ENCODE data around the gene MOV10. TPM values are rescaled to one million over a fixed set of nuclear protein-coding genes. Genes with fewer than 3 reads are reported as not detected.

The MOV10 gene
- total RNA-seq, 4 donors from 2014 or later = 22.1 to 129 (median 76.9) TPM

DNA sequence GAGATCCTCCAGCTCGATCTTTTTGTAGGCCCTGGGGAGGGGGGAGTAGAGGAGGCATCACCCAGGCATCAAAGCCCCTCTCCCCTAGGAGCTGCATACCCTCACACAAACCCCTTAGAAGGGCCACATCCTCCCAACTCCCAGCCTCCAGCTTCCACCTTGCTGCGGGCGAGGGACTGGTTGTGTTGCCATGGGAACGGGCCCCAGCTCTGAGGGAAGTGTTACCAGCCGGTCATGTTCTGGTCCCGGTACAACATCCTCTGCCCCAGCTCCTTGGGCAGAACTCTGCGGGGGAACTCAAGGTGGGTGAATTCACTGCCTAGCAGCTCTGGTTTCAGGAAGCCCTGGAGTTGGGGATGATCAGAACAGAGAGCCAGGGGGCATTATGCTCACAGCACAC lies 36.6 kb downstream of the MOV10 start:
- 76% methylated on average over 6 of the region's 7 CpGs; no CpG with 5 or more reads in 1 of the 2 donors for WGBS, 2 donors (ENCODE audit: low coverage in 1 of 2)
- in situ Hi-C loops (cut with MboI; ENCODE audit: low pct_ligation_motif_present in 1 of 4, low pct_unique_long_range_greater_than_20kb in 1 of 4, low sequenced_read_pairs in 3 of 4) = loop anchor here in 2 of 4 donors (10.0 to 25.0 kb wide), 2 partner anchors 96 to 351 kb away; partner anchors contain the start of genes CAPZA1 (in 1 of the 2), LRIG2 (in 1 of the 2) and ST7L (in 1 of the 2)

GRCh38 chr1:112711670-112712069 lies 37.2 kb downstream of the MOV10 start:
- TF ChIP-seq POLR2A (IDR thresholded peaks at IDR 0.05) = no peak
- TF ChIP-seq POLR2AphosphoS5 (IDR thresholded peaks at IDR 0.05) = no peak
- TF ChIP-seq, protein P1, sequence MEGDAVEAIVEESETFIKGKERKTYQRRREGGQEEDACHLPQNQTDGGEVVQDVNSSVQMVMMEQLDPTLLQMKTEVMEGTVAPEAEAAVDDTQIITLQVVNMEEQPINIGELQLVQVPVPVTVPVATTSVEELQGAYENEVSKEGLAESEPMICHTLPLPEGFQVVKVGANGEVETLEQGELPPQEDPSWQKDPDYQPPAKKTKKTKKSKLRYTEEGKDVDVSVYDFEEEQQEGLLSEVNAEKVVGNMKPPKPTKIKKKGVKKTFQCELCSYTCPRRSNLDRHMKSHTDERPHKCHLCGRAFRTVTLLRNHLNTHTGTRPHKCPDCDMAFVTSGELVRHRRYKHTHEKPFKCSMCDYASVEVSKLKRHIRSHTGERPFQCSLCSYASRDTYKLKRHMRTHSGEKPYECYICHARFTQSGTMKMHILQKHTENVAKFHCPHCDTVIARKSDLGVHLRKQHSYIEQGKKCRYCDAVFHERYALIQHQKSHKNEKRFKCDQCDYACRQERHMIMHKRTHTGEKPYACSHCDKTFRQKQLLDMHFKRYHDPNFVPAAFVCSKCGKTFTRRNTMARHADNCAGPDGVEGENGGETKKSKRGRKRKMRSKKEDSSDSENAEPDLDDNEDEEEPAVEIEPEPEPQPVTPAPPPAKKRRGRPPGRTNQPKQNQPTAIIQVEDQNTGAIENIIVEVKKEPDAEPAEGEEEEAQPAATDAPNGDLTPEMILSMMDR (IDR thresholded peaks at IDR 0.05) = no peak
- TF ChIP-seq EP300 (IDR thresholded peaks at IDR 0.05; ENCODE audit: low read depth) = no peak
- 92% methylated on average over 10 of the region's 11 CpGs; no CpG with 5 or more reads in 1 of the 2 donors for WGBS, 2 donors (ENCODE audit: low coverage in 1 of 2)
- peaks cover 6 to 30% (median 23%) of the 10 kb centered on the region in 4 donors for H3K4me1 ChIP-seq
- no peaks in the 10 kb centered on the region for H3K36me3 ChIP-seq
- H3K27ac ChIP-seq = no peak overlapping the region
- intact Hi-C loops (cut with DNase I; ENCODE audit: low total_unique reads) = loop anchor here (10.0 kb wide), 1 partner anchor 363 kb away; the partner anchor contains the start of gene LRIG2
- H3K9me3 ChIP-seq = no peaks in the 10 kb centered on the region
- no peak overlapping the region for H3K4me3 ChIP-seq
- no peak for DNase-seq
- in situ Hi-C loops (cut with MboI; ENCODE audit: low pct_ligation_motif_present in 1 of 4, low pct_unique_long_range_greater_than_20kb in 1 of 4, low sequenced_read_pairs in 3 of 4) = loop anchor here in 2 of 4 donors (10.0 to 25.0 kb wide), 2 partner anchors 97 to 351 kb away; partner anchors contain the start of genes CAPZA1 (in 1 of the 2), LRIG2 (in 1 of the 2) and ST7L (in 1 of the 2)
- no peaks in the 10 kb centered on the region for H3K27me3 ChIP-seq

More for the DNA sequence above, 36.6 kb downstream of the MOV10 start:
- intact Hi-C loops (cut with DNase I; ENCODE audit: low total_unique reads) = loop anchor here (10.0 kb wide), 1 partner anchor 364 kb away; the partner anchor contains the start of gene LRIG2
- Histone ChIP-seq H3K4me1 (peaks cover 6 to 25% (median 20%) of the 10 kb centered on the region in 4 donors), H3K36me3 (no peaks in the 10 kb centered on the region), H3K4me3 (no peak overlapping the region), H3K9me3 (no peaks in the 10 kb centered on the region), H3K27me3 (no peaks in the 10 kb centered on the region), H3K27ac (no peak overlapping the region)
- TF ChIP-seq, protein P1 (IDR thresholded peaks at IDR 0.05) = no peak
- TF ChIP-seq POLR2A (IDR thresholded peaks at IDR 0.05) (no peak), EP300 (IDR thresholded peaks at IDR 0.05; ENCODE audit: low read depth) (no peak), POLR2AphosphoS5 (IDR thresholded peaks at IDR 0.05) (no peak)
- no peak for DNase-seq

DNA sequence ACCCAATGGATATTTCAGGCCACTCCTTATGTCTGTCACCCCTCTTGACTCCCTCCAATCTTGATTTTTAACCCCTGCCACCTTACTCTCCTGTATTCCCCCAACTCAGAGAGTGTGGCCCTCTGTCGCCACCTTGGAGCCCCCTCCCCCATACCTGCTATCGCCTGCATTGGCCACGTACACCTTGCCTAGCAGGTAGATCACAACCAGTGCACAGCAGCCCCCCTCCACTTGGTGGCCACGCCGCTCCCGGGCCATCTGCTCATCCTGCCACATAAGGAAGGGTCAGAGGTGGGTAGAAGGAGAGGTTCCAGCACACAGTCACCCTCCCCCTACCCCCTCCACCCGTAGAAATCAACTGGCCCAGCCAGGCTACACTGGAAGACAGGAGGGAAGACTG lies 37.7 kb downstream of the MOV10 start:
- peaks cover 6 to 30% (median 23%) of the 10 kb centered on the region in 4 donors for H3K4me1 ChIP-seq
- H3K36me3 ChIP-seq = no peaks in the 10 kb centered on the region
- in situ Hi-C loops (cut with MboI; ENCODE audit: low pct_ligation_motif_present in 1 of 4, low pct_unique_long_range_greater_than_20kb in 1 of 4, low sequenced_read_pairs in 3 of 4) = loop anchor here in 2 of 4 donors (10.0 to 25.0 kb wide), 2 partner anchors 97 to 350 kb away; partner anchors contain the start of genes CAPZA1 (in 1 of the 2), LRIG2 (in 1 of the 2) and ST7L (in 1 of the 2)
- no peaks in the 10 kb centered on the region for H3K27me3 ChIP-seq
- H3K9me3 ChIP-seq = no peaks in the 10 kb centered on the region
- H3K27ac ChIP-seq = no peak overlapping the region
- H3K4me3 ChIP-seq = no peak overlapping the region
- TF ChIP-seq, protein P1 (IDR thresholded peaks at IDR 0.05) = no peak
- TF ChIP-seq EP300 (IDR thresholded peaks at IDR 0.05; ENCODE audit: low read depth) = no peak
- no peak for TF ChIP-seq POLR2AphosphoS5 (IDR thresholded peaks at IDR 0.05)
- TF ChIP-seq POLR2A (IDR thresholded peaks at IDR 0.05) = no peak
- intact Hi-C loops (cut with DNase I; ENCODE audit: low total_unique reads) = loop anchor here (10.0 kb wide), 1 partner anchor 363 kb away; the partner anchor contains the start of gene LRIG2
- 83 to 93% methylated on average over 4 to 7 of the region's 7 CpGs for WGBS, 2 donors (ENCODE audit: low coverage in 1 of 2)
- no peak for DNase-seq

- intact Hi-C loops (cut with DNase I; ENCODE audit: low total_unique reads) (loop anchor here (10.0 kb wide), 1 partner anchor 362 kb away; the partner anchor contains the start of gene LRIG2), in situ Hi-C loops (cut with MboI; ENCODE audit: low pct_ligation_motif_present in 1 of 4, low pct_unique_long_range_greater_than_20kb in 1 of 4, low sequenced_read_pairs in 3 of 4) (loop anchor here in 2 of 4 donors (10.0 to 25.0 kb wide), 2 partner anchors 98 to 350 kb away; partner anchors contain the start of genes CAPZA1 (in 1 of the 2), LRIG2 (in 1 of the 2) and ST7L (in 1 of the 2))
- TF ChIP-seq POLR2A (IDR thresholded peaks at IDR 0.05) (no peak), EP300 (IDR thresholded peaks at IDR 0.05; ENCODE audit: low read depth) (no peak), POLR2AphosphoS5 (IDR thresholded peaks at IDR 0.05) (no peak)
- TF ChIP-seq, protein P1 (IDR thresholded peaks at IDR 0.05) = no peak
- Histone ChIP-seq H3K4me3 (no peak overlapping the region), H3K4me1 (peaks cover 2 to 30% (median 21%) of the 10 kb centered on the region in 4 donors), H3K9me3 (no peaks in the 10 kb centered on the region), H3K36me3 (no peaks in the 10 kb centered on the region), H3K27ac (no peak overlapping the region), H3K27me3 (no peaks in the 10 kb centered on the region)
- 84% methylated on average over 9 of the region's 9 CpGs; no CpG with 5 or more reads in 1 of the 2 donors for WGBS, 2 donors (ENCODE audit: low coverage in 1 of 2)
- DNase-seq = no peak
Observed at GRCh38 chr1:112712701-112713128, 38.3 kb downstream of the MOV10 start.

Data from transverse colon (tissue), 4 donors.